HepG2 (cell line): Measurements from ENCODE around the gene DDIAS.

ENCODE experiments used
- CBX5 ChIP-seq: sonication (generic); formaldehyde crosslinking; IDR thresholded peaks from 2 replicates; pipeline ENCODE4 v1.4.0; 2020; ENCODE audit warnings: missing genetic modification reagents, borderline replicate concordance
- CEBPG ChIP-seq: IDR thresholded peaks from 2 replicates; pipeline ENCODE4 v1.6.1; 2016
- EZH2 ChIP-seq: conservative IDR thresholded peaks from 2 replicates; pipeline ENCODE4 v1.6.1; 2012; ENCODE audit warnings: mild to moderate bottlenecking, low read depth, low read length, moderate library complexity
- JUNB ChIP-seq: sonication (generic); formaldehyde crosslinking; IDR thresholded peaks from 2 replicates; pipeline ENCODE4 v1.8.0; 2022; ENCODE audit warnings: missing genetic modification reagents, mild to moderate bottlenecking, borderline replicate concordance
- KDM1A ChIP-seq: IDR thresholded peaks from 2 replicates; pipeline ENCODE4 v1.6.1; 2016; ENCODE audit warnings: missing compliant biosample characterization
- NKX3-1 ChIP-seq: sonication (generic); formaldehyde crosslinking; IDR thresholded peaks from 2 replicates; pipeline ENCODE4 v1.5.0; 2020; ENCODE audit warnings: missing genetic modification reagents
- RBM22 ChIP-seq: fragments of 200-400 bp; formaldehyde crosslinking; optimal IDR thresholded peaks from 2 replicates; pipeline ENCODE3; 2017; ENCODE audit warnings: mild to moderate bottlenecking, low read length, moderate library complexity
- ZNF24 ChIP-seq: fragments of 450-650 bp; IDR thresholded peaks from 2 replicates; pipeline ENCODE4 v1.6.1; 2017; ENCODE audit warnings: antibody characterized with exemption, mild to moderate bottlenecking
- ZNF703 ChIP-seq: sonication (generic); formaldehyde crosslinking; IDR thresholded peaks from 2 replicates; pipeline ENCODE4 v1.5.1; 2020; ENCODE audit warnings: missing genetic modification reagents, mild to moderate bottlenecking, moderate library complexity, borderline replicate concordance
- TF ChIP-seq, protein P1 (sequence below): sonication (generic); formaldehyde crosslinking; IDR thresholded peaks from 2 replicates; pipeline ENCODE4 v1.4.0; 2020; ENCODE audit warnings: mild to moderate bottlenecking, missing genetic modification reagents, borderline replicate concordance

DNA sequence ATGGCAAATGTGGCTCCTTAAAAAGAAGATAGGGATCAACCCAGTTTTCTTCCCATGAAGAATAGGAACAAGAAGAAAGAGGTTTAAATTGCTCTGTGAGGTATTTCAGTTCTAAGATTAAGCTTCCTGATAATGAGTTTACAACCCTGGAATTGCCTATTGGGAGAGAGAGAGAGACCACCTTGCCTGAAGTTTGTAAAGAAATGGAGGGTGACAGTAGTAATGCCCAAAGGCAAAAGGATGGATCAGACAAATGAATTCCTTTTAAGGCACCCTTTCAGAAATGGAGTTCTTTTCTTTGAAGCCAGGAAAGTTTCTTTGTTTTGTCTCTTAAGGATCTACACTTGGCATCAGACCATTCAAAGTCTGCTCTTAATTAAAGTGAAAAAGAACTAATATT lies 74.3 kb downstream of the DDIAS start:
- TF ChIP-seq JUNB (CRISPR knock-in tag) (no peak), RBM22 (no peak), ZNF703 (no peak), CBX5 (no peak), CEBPG (CRISPR knock-in tag) (no peak), NKX3-1 (CRISPR knock-in tag) (no peak), KDM1A (CRISPR knock-in tag) (no peak), ZNF24 (no peak), EZH2 (no peak)
- TF ChIP-seq, protein P1, sequence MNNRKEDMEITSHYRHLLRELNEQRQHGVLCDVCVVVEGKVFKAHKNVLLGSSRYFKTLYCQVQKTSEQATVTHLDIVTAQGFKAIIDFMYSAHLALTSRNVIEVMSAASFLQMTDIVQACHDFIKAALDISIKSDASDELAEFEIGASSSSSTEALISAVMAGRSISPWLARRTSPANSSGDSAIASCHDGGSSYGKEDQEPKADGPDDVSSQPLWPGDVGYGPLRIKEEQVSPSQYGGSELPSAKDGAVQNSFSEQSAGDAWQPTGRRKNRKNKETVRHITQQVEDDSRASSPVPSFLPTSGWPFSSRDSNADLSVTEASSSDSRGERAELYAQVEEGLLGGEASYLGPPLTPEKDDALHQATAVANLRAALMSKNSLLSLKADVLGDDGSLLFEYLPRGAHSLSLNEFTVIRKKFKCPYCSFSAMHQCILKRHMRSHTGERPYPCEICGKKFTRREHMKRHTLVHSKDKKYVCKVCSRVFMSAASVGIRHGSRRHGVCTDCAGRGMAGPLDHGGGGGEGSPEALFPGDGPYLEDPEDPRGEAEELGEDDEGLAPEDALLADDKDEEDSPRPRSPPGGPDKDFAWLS (CRISPR knock-in tag): no peak
